ENCODE results near the gene NHERF1. TPM values are rescaled to one million over a fixed set of nuclear protein-coding genes. Genes with fewer than 3 reads are reported as not detected.

The NHERF1 gene
- total and polyA plus RNA-seq, 2 of the 13 experiments (the other 11 are each of a cell fraction or from before 2014, with no cell fraction given), result 169 to 269 TPM

- H3K4me1 ChIP-seq (ENCODE audit: insufficient read depth, low read length), result peaks cover 87% of the 10 kb centered on the region
- DNase-seq (ENCODE audit: low spot score) (no peak), ATAC-seq (peak; percentile 5), FAIRE-seq (no peak)
- intact Hi-C loops (cut with micrococcal nuclease; ENCODE audit: unreplicated experiment) (no loop called here), in situ Hi-C loops (cut with HindIII; ENCODE audit: extremely low pct_ligation_motif_present, low pct_unique_long_range_greater_than_20kb) (no loop called here)
- peaks cover 26% of the 10 kb centered on the region for H3K79me2 ChIP-seq (ENCODE audit: insufficient read depth, low read length)
- peaks cover 20% of the 10 kb centered on the region; the same call in 1 of the 2 replicates for H4K20me1 ChIP-seq (ENCODE audit: insufficient read depth, low read length)
- H3K9ac ChIP-seq (ENCODE audit: insufficient read depth, low read depth, low read length), result no peak overlapping the region
- 92% methylated on average over 9 of the region's 9 CpGs for WGBS (ENCODE audit: low lambda C conversion rate)
- H3K4me2 ChIP-seq (ENCODE audit: low read depth, low read length), result no peak overlapping the region
- H3K27ac ChIP-seq (ENCODE audit: extremely low read length, insufficient read depth, low read length), result peak overlapping the region; percentile 52
- no peak overlapping the region for H2AFZ ChIP-seq (ENCODE audit: low read length)
- H3K9me3 ChIP-seq (ENCODE audit: low read length), result no peaks in the 10 kb centered on the region
- BruUV-seq (replicated peaks), result TSS peak; percentile 3
- H3K4me3 ChIP-seq (replicated peaks in 1 of 3; ENCODE audit: insufficient read depth in 1 of 3, low read depth in 2 of 3, low read length in 3 of 3), result no peak overlapping the region
- CTCF ChIA-PET (ENCODE audit: low intra/inter-chr PET ratio, low total read pairs), result interaction anchor here (1.5 to 12.2 kb wide), 3 partner anchors 9 to 114 kb away, joined by 7 to 219 read pairs (median 10); partner anchors contain the start of gene NHERF1
- POLR2A ChIA-PET, result interaction anchor here (0.7 to 29.3 kb wide), 7 partner anchors 12 to 102 kb away, joined by 3 to 1459 read pairs (median 7); partner anchors contain the start of genes FDXR, NHERF1 and RAB37
- no peaks in the 10 kb centered on the region; a peak in 1 of 5 replicates for H3K27me3 ChIP-seq (ENCODE audit: control insufficient read depth in 1 of 2, insufficient read depth in 2 of 2, low read length in 2 of 2)
- H3K36me3 ChIP-seq (replicated peaks in 1 of 2; ENCODE audit: control insufficient read depth in 1 of 2, insufficient read depth in 2 of 2, low read length in 2 of 2), result peaks cover 37 to 61% of the 10 kb centered on the region in 2 experiments
- TF ChIP-seq NONO (IDR thresholded peaks at IDR 0.05), result no peak
- TF ChIP-seq NONO (CRISPR knock-in tag; conservative IDR thresholded peaks at IDR 0.05), result no peak
- no peak for TF ChIP-seq BRF2 (CRISPR knock-in tag; IDR thresholded peaks at IDR 0.05)
- TF ChIP-seq ZNF33A (CRISPR knock-in tag; IDR thresholded peaks at IDR 0.05; ENCODE audit: borderline replicate concordance), result 0 out of 2 replicates have a peak, but pooled peaks have one; percentile 24
- TF ChIP-seq ZMAT5 (CRISPR knock-in tag; IDR thresholded peaks at IDR 0.05; ENCODE audit: borderline replicate concordance, low read depth), result no peak
- no peak for TF ChIP-seq SNRNP70 (IDR thresholded peaks at IDR 0.05; ENCODE audit: low read depth, low read length)
- TF ChIP-seq, protein P1, sequence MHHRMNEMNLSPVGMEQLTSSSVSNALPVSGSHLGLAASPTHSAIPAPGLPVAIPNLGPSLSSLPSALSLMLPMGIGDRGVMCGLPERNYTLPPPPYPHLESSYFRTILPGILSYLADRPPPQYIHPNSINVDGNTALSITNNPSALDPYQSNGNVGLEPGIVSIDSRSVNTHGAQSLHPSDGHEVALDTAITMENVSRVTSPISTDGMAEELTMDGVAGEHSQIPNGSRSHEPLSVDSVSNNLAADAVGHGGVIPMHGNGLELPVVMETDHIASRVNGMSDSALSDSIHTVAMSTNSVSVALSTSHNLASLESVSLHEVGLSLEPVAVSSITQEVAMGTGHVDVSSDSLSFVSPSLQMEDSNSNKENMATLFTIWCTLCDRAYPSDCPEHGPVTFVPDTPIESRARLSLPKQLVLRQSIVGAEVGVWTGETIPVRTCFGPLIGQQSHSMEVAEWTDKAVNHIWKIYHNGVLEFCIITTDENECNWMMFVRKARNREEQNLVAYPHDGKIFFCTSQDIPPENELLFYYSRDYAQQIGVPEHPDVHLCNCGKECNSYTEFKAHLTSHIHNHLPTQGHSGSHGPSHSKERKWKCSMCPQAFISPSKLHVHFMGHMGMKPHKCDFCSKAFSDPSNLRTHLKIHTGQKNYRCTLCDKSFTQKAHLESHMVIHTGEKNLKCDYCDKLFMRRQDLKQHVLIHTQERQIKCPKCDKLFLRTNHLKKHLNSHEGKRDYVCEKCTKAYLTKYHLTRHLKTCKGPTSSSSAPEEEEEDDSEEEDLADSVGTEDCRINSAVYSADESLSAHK (CRISPR knock-in tag; IDR thresholded peaks at IDR 0.05; ENCODE audit: borderline replicate concordance), result no peak
- no peak for TF ChIP-seq MXI1 (IDR thresholded peaks at IDR 0.05; ENCODE audit: borderline replicate concordance, low read depth, low read length)
- TF ChIP-seq AGO1 (IDR thresholded peaks at IDR 0.05; ENCODE audit: low read depth, low read length, poor library complexity, severe bottlenecking), result peak; percentile 32
- TF ChIP-seq RBFOX2 (IDR thresholded peaks at IDR 0.05; ENCODE audit: low read depth, low read length), result peak; percentile 28; the same call in 1 of the 2 replicates
- 0 out of 2 replicates have a peak, but pooled peaks have one; percentile 61 for TF ChIP-seq ZC3H4 (CRISPR knock-in tag; IDR thresholded peaks at IDR 0.05; ENCODE audit: borderline replicate concordance)
- TF ChIP-seq ZNF598 (CRISPR knock-in tag; IDR thresholded peaks at IDR 0.05; ENCODE audit: borderline replicate concordance), result no peak
- no peak for TF ChIP-seq ZNF781 (CRISPR knock-in tag; IDR thresholded peaks at IDR 0.05; ENCODE audit: borderline replicate concordance, not compliant biosample characterization)
- TF ChIP-seq, protein P2, sequence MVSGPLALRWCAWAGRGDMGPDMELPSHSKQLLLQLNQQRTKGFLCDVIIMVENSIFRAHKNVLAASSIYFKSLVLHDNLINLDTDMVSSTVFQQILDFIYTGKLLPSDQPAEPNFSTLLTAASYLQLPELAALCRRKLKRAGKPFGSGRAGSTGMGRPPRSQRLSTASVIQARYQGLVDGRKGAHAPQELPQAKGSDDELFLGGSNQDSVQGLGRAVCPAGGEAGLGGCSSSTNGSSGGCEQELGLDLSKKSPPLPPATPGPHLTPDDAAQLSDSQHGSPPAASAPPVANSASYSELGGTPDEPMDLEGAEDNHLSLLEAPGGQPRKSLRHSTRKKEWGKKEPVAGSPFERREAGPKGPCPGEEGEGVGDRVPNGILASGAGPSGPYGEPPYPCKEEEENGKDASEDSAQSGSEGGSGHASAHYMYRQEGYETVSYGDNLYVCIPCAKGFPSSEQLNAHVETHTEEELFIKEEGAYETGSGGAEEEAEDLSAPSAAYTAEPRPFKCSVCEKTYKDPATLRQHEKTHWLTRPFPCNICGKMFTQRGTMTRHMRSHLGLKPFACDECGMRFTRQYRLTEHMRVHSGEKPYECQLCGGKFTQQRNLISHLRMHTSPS (CRISPR knock-in tag; IDR thresholded peaks at IDR 0.05; ENCODE audit: low read depth), result no peak
- peak; percentile 58; the same call in 1 of the 2 replicates for TF ChIP-seq PAF1 (CRISPR knock-in tag; IDR thresholded peaks at IDR 0.05)
- TF ChIP-seq ZNF225 (CRISPR knock-in tag; IDR thresholded peaks at IDR 0.05), result no peak
- no peak for TF ChIP-seq ZNF143 (CRISPR knock-in tag; IDR thresholded peaks at IDR 0.05)
- 0 out of 2 replicates have a peak, but pooled peaks have one; percentile 8 for TF ChIP-seq ZC3H13 (CRISPR knock-in tag; IDR thresholded peaks at IDR 0.05)
Measured at GRCh38 chr17:74771319-74771914, 23.0 kb downstream of the NHERF1 start.
